ENCODE results near the gene USP10.

USP10 gene

GRCh38 chr16:84808826-84809225 is 109.0 kb downstream of the USP10 start:
- TF ChIP-seq CTCF (IDR thresholded peaks at IDR 0.05; ENCODE audit: extremely low read depth, insufficient read depth, missing control alignments), result no peak
- no peak for DNase-seq (ENCODE audit: low spot score)
- in situ Hi-C loops (cut with MboI; ENCODE audit: low pct_unique_long_range_greater_than_20kb, low sequenced_read_pairs, unreplicated experiment), result no loop called here

GRCh38 chr16:84810518-84811273 is 110.9 kb downstream of the USP10 start:
- peak; percentile 64 for DNase-seq (ENCODE audit: low spot score)
- TF ChIP-seq CTCF (IDR thresholded peaks at IDR 0.05; ENCODE audit: extremely low read depth, insufficient read depth, missing control alignments), result no peak

GRCh38 chr16:84811529-84811928 is 111.7 kb downstream of the USP10 start:
- DNase-seq (ENCODE audit: low spot score), result no peak
- no peak for TF ChIP-seq CTCF (IDR thresholded peaks at IDR 0.05; ENCODE audit: extremely low read depth, insufficient read depth, missing control alignments)
- in situ Hi-C loops (cut with MboI; ENCODE audit: low pct_unique_long_range_greater_than_20kb, low sequenced_read_pairs, unreplicated experiment), result no loop called here

More at GRCh38 chr16:84810518-84811273, 110.9 kb downstream of the USP10 start:
- in situ Hi-C loops (cut with MboI; ENCODE audit: low pct_unique_long_range_greater_than_20kb, low sequenced_read_pairs, unreplicated experiment), result no loop called here

GRCh38 chr16:84813141-84813934 is 113.5 kb downstream of the USP10 start:
- no peak for TF ChIP-seq CTCF (IDR thresholded peaks at IDR 0.05; ENCODE audit: extremely low read depth, insufficient read depth, missing control alignments)
- no peak for DNase-seq (ENCODE audit: low spot score)
- in situ Hi-C loops (cut with MboI; ENCODE audit: low pct_unique_long_range_greater_than_20kb, low sequenced_read_pairs, unreplicated experiment), result no loop called here

- in situ Hi-C loops (cut with MboI; ENCODE audit: low pct_unique_long_range_greater_than_20kb, low sequenced_read_pairs, unreplicated experiment), result no loop called here
- no peak for DNase-seq (ENCODE audit: low spot score)
- TF ChIP-seq CTCF (IDR thresholded peaks at IDR 0.05; ENCODE audit: extremely low read depth, insufficient read depth, missing control alignments), result no peak
Measured at GRCh38 chr16:84815462-84815861, 115.7 kb downstream of the USP10 start.

GRCh38 chr16:84816023-84816422 is 116.2 kb downstream of the USP10 start:
- DNase-seq (ENCODE audit: low spot score), result no peak
- TF ChIP-seq CTCF (IDR thresholded peaks at IDR 0.05; ENCODE audit: extremely low read depth, insufficient read depth, missing control alignments), result no peak
- in situ Hi-C loops (cut with MboI; ENCODE audit: low pct_unique_long_range_greater_than_20kb, low sequenced_read_pairs, unreplicated experiment), result no loop called here

All from GM13977 (cell line).